Mesodermal cell (in vitro differentiated cells): ENCODE data around the gene AIFM2.
"Not testable (repeated sequence)": the region's sequence is repeated elsewhere in the genome, so short reads cannot be mapped to it uniquely, and the experiment has no call there.

Source experiments
- H3K27ac ChIP-seq: 2 replicates; pipeline ENCODE4 v1.7.0; 2013; ENCODE audit warnings: mild to moderate bottlenecking, low read depth, low read length, moderate library complexity; ENCODE audit not compliant: severe bottlenecking
- H3K36me3 ChIP-seq: 2 replicates; pipeline ENCODE4 v1.7.1; 2013; ENCODE audit warnings: mild to moderate bottlenecking, low read length, moderate library complexity; ENCODE audit not compliant: control insufficient read depth, insufficient read depth
- H3K4me1 ChIP-seq: one replicate; pipeline ENCODE4 v1.7.1; 2013; ENCODE audit warnings: mild to moderate bottlenecking, low read length; ENCODE audit not compliant: insufficient read depth, control insufficient read depth, poor library complexity, severe bottlenecking
- H3K4me3 ChIP-seq: 2 replicates; pipeline ENCODE4 v1.7.0; 2013; ENCODE audit warnings: low read length, control low read depth, mild to moderate bottlenecking; ENCODE audit not compliant: insufficient read depth, poor library complexity, severe bottlenecking; ENCODE audit errors: extremely low read depth
- H3K9me3 ChIP-seq: 2 replicates; pipeline ENCODE4 v1.7.1; 2013; ENCODE audit warnings: mild to moderate bottlenecking, low read length, moderate library complexity; ENCODE audit not compliant: control insufficient read depth
- WGBS, 2 experiments: methylation state at CpG; one replicate each; pipeline ENCODE4 v1.1.5; 2013; ENCODE audit warnings: missing lambda C conversion rate in 2 of 2; ENCODE audit not compliant: insufficient coverage in 2 of 2; 5-methylcytosine and 5-hydroxymethylcytosine counted together

The AIFM2 gene

DNA sequence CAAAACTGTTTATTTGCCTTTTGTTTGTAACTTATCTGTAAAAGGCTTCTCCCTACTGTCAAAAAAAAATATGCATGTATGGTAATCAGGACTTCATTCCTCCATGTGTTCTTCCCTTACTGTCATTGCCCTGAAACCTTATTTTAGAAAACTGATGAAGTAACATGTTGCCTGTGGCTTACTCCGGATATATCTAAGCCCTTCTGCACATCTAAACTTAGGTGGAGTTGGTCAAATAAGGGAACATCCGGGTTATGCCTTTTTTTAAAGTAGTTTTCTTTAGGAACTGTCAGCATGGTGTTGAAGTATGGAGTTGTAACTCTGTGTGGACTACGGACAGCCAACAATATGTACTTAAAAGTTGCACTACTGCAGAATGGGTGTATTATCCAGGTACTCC is 31.5 kb upstream of the AIFM2 start:
- Histone ChIP-seq H3K36me3 (peaks cover 73% of the 10 kb centered on the region), H3K4me3 (no peak overlapping the region), H3K4me1 (no peaks in the 10 kb centered on the region), H3K9me3 (no peaks in the 10 kb centered on the region), H3K27ac (no peak overlapping the region)
- 80 to 86% methylated on average over 1 to 2 of the region's 3 CpGs for WGBS, 2 experiments

DNA sequence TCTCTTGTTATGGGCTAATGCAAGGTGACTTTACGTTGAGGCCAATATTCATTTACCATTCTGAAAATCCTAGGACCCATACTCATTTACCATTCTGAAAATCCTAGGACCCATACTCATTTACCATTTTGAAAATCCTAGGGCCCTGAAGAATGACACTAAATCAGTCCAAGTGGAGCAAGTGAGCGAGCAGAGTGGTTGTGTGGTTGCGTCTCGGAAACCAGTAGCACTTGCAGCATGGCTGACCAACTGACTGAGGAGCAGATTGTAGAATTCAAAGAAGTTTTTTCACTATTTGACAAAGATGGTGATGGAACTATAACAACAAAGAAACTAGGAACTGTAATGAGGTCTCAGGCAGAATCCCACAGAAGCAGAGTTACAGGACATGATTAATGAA is 30.8 kb upstream of the AIFM2 start:
- peaks cover 76% of the 10 kb centered on the region for H3K36me3 ChIP-seq
- H3K27ac ChIP-seq, result no peak overlapping the region
- no peaks in the 10 kb centered on the region for H3K4me1 ChIP-seq
- no peak overlapping the region for H3K4me3 ChIP-seq
- 92 to 94% methylated on average over 3 to 4 of the region's 4 CpGs for WGBS, 2 experiments
- no peaks in the 10 kb centered on the region for H3K9me3 ChIP-seq

DNA sequence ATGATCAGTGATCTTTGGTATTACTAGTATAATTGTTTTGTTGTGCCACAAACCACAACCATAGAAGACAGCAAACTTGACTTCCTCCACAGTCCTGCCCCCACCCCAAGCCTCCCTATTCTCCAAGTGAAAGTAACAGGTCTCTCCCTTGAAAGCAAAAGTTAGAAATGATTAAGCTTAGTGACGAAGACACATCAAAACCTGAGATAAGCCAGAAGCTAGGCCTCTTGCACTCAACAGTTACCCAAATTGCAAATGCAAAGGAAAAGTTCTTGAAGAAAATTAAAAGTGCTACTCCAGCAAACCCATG is 30.2 kb upstream of the AIFM2 start:
- Histone ChIP-seq H3K9me3 (no peaks in the 10 kb centered on the region), H3K27ac (no peak overlapping the region), H3K4me1 (no peaks in the 10 kb centered on the region), H3K4me3 (no peak overlapping the region), H3K36me3 (peaks cover 76% of the 10 kb centered on the region)
- WGBS, 2 experiments, result no CpG with 5 or more reads among the region's 1 CpG

- Histone ChIP-seq H3K4me1 (no peaks in the 10 kb centered on the region), H3K4me3 (no peak overlapping the region), H3K36me3 (peaks cover 76% of the 10 kb centered on the region), H3K9me3 (no peaks in the 10 kb centered on the region), H3K27ac (no peak overlapping the region)
- 75 to 90% methylated on average over 1 of the region's 2 CpGs for WGBS, 2 experiments
Observed at GRCh38 chr10:70162151-70162891, 29.7 kb upstream of the AIFM2 start.

- Histone ChIP-seq H3K4me1 (no peaks in the 10 kb centered on the region), H3K4me3 (no peak overlapping the region), H3K27ac (no peak overlapping the region), H3K9me3 (no peaks in the 10 kb centered on the region), H3K36me3 (peaks cover 79% of the 10 kb centered on the region)
- WGBS, 2 experiments, result no CpG with 5 or more reads among the region's 1 CpG
Observed at GRCh38 chr10:70160798-70161197, 28.2 kb upstream of the AIFM2 start.

DNA sequence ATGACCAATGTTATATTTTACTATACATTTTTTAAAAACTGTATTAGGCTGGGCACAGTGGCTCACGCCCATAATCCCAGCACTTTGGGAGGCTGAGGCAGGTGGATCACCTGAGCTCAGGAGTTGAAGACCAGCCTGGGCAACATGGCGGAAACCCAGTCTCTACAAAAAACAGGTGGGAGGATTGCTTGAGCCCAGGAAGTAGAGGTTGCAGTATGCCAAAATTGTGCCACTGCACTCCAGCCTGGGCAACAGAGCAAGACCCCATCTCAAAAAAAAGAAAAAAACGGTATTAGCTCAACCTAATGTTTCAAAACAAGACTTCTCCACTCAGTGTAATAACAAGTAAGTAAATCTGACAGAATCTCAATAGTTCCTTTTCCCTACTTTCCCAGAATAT is 26.7 kb upstream of the AIFM2 start:
- not testable (repeated sequence) for H3K4me1 ChIP-seq, H3K27ac ChIP-seq, H3K4me3 ChIP-seq, H3K9me3 ChIP-seq
- WGBS, 2 experiments, result 40 to 83% methylated on average over 1 of the region's 3 CpGs
- H3K36me3 ChIP-seq, result peaks cover 78% of the 10 kb centered on the region

DNA sequence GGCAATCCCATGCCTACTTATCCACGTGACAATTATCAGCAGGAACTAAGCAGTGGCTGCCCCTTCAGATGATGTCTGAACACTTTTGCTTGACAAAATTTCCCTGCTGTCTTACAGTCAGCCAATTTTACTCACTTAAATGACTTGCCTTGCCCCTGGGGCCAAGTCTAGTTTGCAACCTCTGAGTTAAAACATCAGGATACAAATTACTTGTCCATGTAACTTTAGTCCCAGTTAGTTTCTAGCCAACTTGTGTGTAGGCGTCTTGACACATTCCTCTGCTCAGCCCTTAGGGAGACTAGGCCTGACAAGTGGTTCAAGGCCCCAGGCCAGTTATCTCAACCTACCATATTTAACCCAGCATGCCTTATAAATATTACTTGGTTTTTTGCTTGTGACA is 25.5 kb upstream of the AIFM2 start:
- H3K36me3 ChIP-seq, result peaks cover 82% of the 10 kb centered on the region
- H3K4me3 ChIP-seq, result no peak overlapping the region
- H3K4me1 ChIP-seq, result no peaks in the 10 kb centered on the region
- H3K27ac ChIP-seq, result no peak overlapping the region
- 92 to 93% methylated on average over 1 to 2 of the region's 2 CpGs for WGBS, 2 experiments
- no peaks in the 10 kb centered on the region for H3K9me3 ChIP-seq

GRCh38 chr10:70155255-70155838 is 22.7 kb upstream of the AIFM2 start:
- WGBS, 2 experiments, result 45 to 64% methylated on average over 2 to 3 of the region's 3 CpGs
- Histone ChIP-seq H3K4me1 (no peaks in the 10 kb centered on the region), H3K36me3 (peaks cover 89% of the 10 kb centered on the region), H3K4me3 (no peak overlapping the region), H3K9me3 (no peaks in the 10 kb centered on the region), H3K27ac (no peak overlapping the region)

DNA sequence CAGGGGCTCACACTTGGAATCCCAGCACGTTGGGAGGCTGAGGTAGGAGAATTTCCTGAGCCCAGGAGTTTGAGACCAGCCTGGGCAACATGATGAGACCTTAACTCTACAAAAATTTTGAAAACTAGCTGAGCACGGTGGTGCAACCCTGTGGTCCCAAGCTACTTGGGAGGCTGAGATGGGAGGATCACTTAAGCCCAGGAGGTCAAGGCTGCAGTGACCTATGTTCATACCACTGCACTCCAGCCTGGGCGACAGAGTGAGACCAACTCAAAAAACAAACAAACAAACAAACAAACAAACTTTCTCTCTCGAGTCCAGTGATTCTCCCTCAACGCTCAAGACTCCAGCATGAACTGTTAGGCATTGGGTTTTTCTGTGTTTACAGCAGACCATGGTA is 15.9 kb upstream of the AIFM2 start:
- peaks cover 11% of the 10 kb centered on the region for H3K4me1 ChIP-seq
- 88 to 89% methylated on average over 4 to 5 of the region's 5 CpGs for WGBS, 2 experiments
- no peak overlapping the region for H3K27ac ChIP-seq
- no peak overlapping the region for H3K4me3 ChIP-seq
- H3K36me3 ChIP-seq, result peaks cover 54% of the 10 kb centered on the region
- no peaks in the 10 kb centered on the region for H3K9me3 ChIP-seq

DNA sequence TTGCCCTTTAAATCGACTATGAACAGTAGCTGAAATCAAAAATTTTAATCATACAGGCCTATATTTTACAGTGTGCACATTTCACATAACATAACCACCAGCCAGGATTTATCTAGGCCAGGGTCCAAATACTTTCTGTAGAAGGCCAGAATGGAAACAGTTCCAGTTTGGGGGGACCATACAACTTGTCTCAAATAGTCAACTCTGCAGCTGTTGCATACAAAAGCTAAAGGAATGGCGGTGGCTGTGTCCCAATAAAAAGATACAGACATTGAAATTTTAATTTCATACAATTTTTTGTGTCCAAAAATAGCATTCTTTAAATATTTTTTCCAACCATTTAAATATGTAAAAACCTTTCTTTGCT is 14.6 kb upstream of the AIFM2 start:
- peaks cover 41% of the 10 kb centered on the region for H3K36me3 ChIP-seq
- H3K4me3 ChIP-seq, result peak overlapping the region; percentile 6
- peaks cover 11% of the 10 kb centered on the region for H3K4me1 ChIP-seq
- 33 to 67% methylated on average over 1 of the region's 2 CpGs for WGBS, 2 experiments
- peak overlapping the region; percentile 98 for H3K27ac ChIP-seq
- H3K9me3 ChIP-seq, result no peaks in the 10 kb centered on the region

GRCh38 chr10:70146489-70147258 is 14.0 kb upstream of the AIFM2 start, which contains the start of gene TYSND1:
Gene TYSND1, minus strand, starts transcription at chr10:70146700. Its CDS starts 114 bp downstream, at chr10:70146586.
- WGBS, 2 experiments, result 1 to 5% methylated on average over 29 to 35 of the region's 39 CpGs
- Histone ChIP-seq H3K4me3 (peak within 1 kb of the TSS; percentile 56), H3K27ac (peak within 1 kb of the TSS; percentile 98), H3K36me3 (peaks cover 35% of the 10 kb centered on the region), H3K9me3 (no peaks in the 10 kb centered on the region), H3K4me1 (peaks cover 11% of the 10 kb centered on the region)
